ENCODE results near the gene TMEM204.

The TMEM204 gene

DNA sequence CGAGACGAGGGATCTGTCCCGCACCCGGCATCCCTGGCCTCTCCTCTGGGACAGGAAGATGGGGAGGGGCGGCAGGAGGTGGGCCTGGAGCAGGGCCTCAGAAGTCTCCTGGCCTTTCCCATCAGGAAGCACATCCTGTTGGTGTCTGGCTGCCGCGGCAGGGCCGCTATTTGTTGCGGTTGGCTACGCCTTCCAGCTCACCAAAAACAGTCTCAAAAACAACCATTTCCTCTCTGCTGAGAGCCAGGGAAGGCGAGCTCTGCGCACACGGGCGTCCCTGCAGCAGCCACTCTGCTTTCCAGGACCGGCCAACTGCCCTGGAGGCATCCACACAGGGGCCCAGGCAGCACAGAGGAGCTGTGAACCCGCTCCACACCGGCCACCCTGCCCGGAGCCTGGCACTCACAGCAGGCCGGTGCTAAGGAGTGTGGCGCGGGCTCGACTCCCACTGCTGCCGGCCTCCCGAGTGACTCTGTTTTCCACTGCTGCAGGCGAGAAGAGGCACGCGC is at the start of gene TMEM204:
Gene TMEM204 (plus strand): TSS at position 224 of the 509 bp plus-strand sequence. CDS start 610 bp downstream, outside the sequence.
- TF ChIP-seq, protein P1, sequence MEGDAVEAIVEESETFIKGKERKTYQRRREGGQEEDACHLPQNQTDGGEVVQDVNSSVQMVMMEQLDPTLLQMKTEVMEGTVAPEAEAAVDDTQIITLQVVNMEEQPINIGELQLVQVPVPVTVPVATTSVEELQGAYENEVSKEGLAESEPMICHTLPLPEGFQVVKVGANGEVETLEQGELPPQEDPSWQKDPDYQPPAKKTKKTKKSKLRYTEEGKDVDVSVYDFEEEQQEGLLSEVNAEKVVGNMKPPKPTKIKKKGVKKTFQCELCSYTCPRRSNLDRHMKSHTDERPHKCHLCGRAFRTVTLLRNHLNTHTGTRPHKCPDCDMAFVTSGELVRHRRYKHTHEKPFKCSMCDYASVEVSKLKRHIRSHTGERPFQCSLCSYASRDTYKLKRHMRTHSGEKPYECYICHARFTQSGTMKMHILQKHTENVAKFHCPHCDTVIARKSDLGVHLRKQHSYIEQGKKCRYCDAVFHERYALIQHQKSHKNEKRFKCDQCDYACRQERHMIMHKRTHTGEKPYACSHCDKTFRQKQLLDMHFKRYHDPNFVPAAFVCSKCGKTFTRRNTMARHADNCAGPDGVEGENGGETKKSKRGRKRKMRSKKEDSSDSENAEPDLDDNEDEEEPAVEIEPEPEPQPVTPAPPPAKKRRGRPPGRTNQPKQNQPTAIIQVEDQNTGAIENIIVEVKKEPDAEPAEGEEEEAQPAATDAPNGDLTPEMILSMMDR (IDR thresholded peaks at IDR 0.05), result no peak

- TF ChIP-seq, protein P1 (IDR thresholded peaks at IDR 0.05), result no peak
These were observed 47.5 kb upstream of the TMEM204 start for GRCh38 chr16:1485847-1486496.

GRCh38 chr16:1486551-1487390 is 46.7 kb upstream of the TMEM204 start:
- TF ChIP-seq, protein P1 (IDR thresholded peaks at IDR 0.05), result no peak

DNA sequence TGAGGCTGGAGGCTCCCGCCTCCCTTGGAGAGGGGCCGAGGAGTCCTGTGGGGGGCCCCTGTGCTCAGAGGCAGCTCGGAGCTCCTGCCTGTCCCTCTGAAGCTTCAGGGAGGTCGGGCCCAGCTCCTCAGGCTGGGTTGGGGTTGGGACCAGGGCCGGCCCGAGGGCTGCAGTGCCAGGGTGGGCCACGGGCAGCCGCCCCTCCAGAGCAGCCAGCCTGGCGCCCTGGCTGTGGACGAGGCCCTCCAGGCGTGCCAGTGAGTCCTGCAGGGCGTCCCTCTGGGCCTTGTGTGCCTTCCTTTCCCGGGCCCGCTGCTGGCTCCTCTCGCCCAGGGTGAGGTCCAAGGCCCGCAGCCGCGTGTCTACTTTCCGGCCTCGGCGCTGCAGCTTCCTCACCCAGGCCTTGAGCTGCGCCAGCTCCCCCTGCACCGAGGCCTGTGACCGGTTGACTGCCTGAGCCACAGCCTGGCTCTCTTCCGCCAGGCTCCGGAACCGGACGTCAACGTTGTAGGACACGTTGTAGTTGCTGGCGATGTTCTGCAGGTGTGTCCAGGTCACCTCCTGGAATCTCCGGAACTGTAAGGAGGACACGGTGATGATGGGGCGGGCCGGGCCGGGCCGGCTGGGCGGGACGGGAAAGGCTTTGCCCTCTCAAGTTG is 45.9 kb upstream of the TMEM204 start:
- TF ChIP-seq, protein P1 (IDR thresholded peaks at IDR 0.05), result no peak

DNA sequence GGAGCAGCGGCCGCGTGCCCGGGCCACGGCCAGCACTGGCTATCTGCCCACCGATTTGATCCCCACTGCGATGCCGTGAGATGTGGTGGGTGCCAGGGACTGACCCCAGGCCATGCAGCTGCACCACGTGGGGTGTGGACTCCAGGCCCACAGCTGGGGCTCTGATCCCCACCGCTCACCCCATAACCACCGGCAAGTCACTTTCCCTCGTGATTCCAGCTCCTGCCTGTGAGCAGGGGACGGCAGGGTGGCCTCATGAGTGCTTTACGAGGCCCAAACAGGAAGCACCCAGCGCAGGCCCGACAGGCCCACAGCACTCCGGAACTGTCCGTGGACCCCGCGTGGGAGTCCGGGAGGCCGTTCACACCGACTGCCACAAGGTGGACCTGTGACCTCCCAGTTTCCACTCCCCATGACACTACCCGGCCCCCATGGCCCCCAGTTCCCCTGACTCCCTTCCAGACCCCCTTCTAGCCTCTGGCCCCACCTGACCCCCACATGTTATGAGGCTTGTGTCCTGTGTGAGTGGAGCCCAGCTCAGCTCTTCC is 45.3 kb upstream of the TMEM204 start:
- TF ChIP-seq, protein P1 (IDR thresholded peaks at IDR 0.05), result no peak

DNA sequence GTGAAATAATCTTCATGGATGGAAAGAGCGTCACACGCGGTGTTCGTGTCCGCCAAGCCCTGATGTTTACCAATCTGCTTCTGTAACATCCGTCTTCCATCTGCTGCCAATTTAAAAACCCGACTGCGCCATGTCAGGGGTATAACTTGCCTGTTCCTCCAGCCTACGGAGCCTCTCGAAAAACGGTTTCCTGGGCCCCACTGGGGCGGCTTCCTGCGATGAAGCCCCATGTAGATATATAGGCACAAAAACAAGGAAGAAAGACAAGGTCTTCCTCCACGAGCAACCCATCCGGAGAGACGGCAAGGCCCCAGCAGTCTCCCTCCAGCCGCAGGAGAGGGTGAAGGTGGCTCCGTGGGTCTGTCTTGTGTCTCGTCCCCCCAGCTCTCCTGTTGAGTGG is 44.8 kb upstream of the TMEM204 start, which contains the start of gene PTX4:
Gene PTX4 (minus strand): TSS at position 326 of the 400 bp plus-strand sequence. CDS start 35 bp downstream, at position 291.
- TF ChIP-seq, protein P1 (IDR thresholded peaks at IDR 0.05), result no peak

DNA sequence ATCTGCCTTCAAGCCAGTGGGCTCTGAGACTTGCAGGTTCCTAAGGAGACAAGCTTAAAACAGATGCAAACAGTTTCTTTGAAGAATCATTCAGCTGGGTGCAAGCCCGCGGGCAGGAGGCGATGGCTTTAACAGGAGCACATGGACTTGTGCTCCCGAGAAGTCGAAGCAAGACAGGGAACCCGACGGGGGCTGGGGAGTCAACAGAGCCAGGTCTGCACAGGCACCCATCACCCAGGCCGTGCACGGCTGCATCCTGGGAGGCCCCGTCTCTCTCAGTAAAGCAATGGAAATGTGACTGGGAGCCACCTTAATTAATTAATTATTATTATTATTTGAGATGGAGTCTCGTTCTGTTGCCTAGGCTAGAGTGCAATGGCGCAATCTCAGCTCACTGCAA is 44.4 kb upstream of the TMEM204 start:
- TF ChIP-seq, protein P1 (IDR thresholded peaks at IDR 0.05), result no peak
